CD4-positive, alpha-beta T cell (primary cell): ENCODE results near the gene TOM1L2. TPM values are rescaled to one million over a fixed set of nuclear protein-coding genes. Genes with fewer than 3 reads are reported as not detected.
A peak's percentile ranks its signal among the peaks of the same experiment; 100 is the strongest.

Experiments used
- ATAC-seq: fragments of 200-7000 bp; cut with Tn5 transposase; one replicate; pipeline ENCODE4 v1.10.0; 2022; ENCODE audit warnings: mild to moderate bottlenecking; ENCODE audit not compliant: poor library complexity
- CTCF ChIA-PET: fragments of 350-600 bp; sonication (Branson Sonifier 250); formaldehyde crosslinking; loops from one replicate; lab custom pipeline; 2021; ENCODE audit warnings: antibody characterized with exemption, inconsistent platforms; lab: Charles Lee
- POLR2A ChIA-PET: fragments of 350-600 bp; sonication (Branson Sonifier 250); formaldehyde crosslinking; loops from one replicate; lab custom pipeline; 2021; ENCODE audit warnings: antibody characterized with exemption, inconsistent platforms; lab: Charles Lee
- DNase-seq, 14 experiments: peaks; one replicate each; pipeline ENCODE4 v3.0.0-alpha.2; 2013 to 2020; ENCODE audit warnings: mixed read lengths in 2 of 14
- H3K27ac ChIP-seq, 2 donors: one replicate each; pipeline versions ENCODE4 v1.5.1 to v1.7.0; 2013; ENCODE audit warnings: low read length in 2 of 2, low read depth in 1 of 2, mild to moderate bottlenecking in 1 of 2
- H3K27me3 ChIP-seq, 2 experiments: 1 replicate in 1 of 2; 2 replicates in 1 of 2; pipeline versions ENCODE4 v1.6.1 to v1.7.0; 2013; ENCODE audit warnings: low read length in 2 of 2, control low read depth in 1 of 2, mild to moderate bottlenecking in 1 of 2, moderate library complexity in 1 of 2; ENCODE audit not compliant: insufficient read depth in 2 of 2, control insufficient read depth in 1 of 2
- H3K36me3 ChIP-seq: one replicate; pipeline ENCODE4 v1.6.1; 2013; ENCODE audit warnings: low read length, control low read depth; ENCODE audit not compliant: insufficient read depth
- H3K4me1 ChIP-seq: one replicate; pipeline ENCODE4 v1.6.1; 2013; ENCODE audit warnings: low read length, control low read depth; ENCODE audit not compliant: insufficient read depth
- H3K4me3 ChIP-seq: one replicate; pipeline ENCODE4 v1.5.1; 2013; ENCODE audit warnings: mild to moderate bottlenecking, low read length, moderate library complexity
- H3K9me3 ChIP-seq, 2 experiments: 1 replicate in 1 of 2; 2 replicates in 1 of 2; pipeline versions ENCODE4 v1.6.1 to v1.7.0; 2013; ENCODE audit warnings: low read length in 2 of 2, mild to moderate bottlenecking in 2 of 2, control low read depth in 1 of 2, moderate library complexity in 1 of 2; ENCODE audit not compliant: control insufficient read depth in 1 of 2, insufficient read depth in 1 of 2
- H3K27ac Mint-ChIP-seq: one replicate; pipeline ENCODE4 v1.8.0; 2020; ENCODE audit warnings: mixed read lengths
- H3K27me3 Mint-ChIP-seq: one replicate; pipeline ENCODE4 v1.8.0; 2021; ENCODE audit warnings: mixed read lengths
- H3K36me3 Mint-ChIP-seq: one replicate; pipeline ENCODE4 v1.8.0; 2021; ENCODE audit warnings: low read depth, mixed read lengths
- H3K4me1 Mint-ChIP-seq: one replicate; pipeline ENCODE4 v1.8.0; 2021; ENCODE audit warnings: low read depth, mixed read lengths
- H3K4me3 Mint-ChIP-seq: one replicate; pipeline ENCODE4 v1.8.0; 2020; ENCODE audit warnings: mild to moderate bottlenecking, mixed read lengths
- H3K9me3 Mint-ChIP-seq: one replicate; pipeline ENCODE4 v1.8.0; 2020; ENCODE audit warnings: mixed read lengths
- CTCF ChIP-seq: fragments of 200-600 bp; IDR thresholded peaks from one replicate; pipeline ENCODE4 v1.8.0; 2022; ENCODE audit warnings: antibody characterized with exemption, mild to moderate bottlenecking
- intact Hi-C, 2 experiments: fragments of 100-400 bp; cut with DNase I in 1 of 2; cut with micrococcal nuclease in 1 of 2; formaldehyde crosslinking; loops; one replicate each; pipeline versions ENCODE4 v1.15.1 to v1.9.0; 2023 to 2025; cut with DNase I, micrococcal nuclease
- total RNA-seq, 174 experiments: library from RNA in 2 of 174; stranded (reverse) in 2 of 174; gene quantifications; one replicate each; pipeline ENCODE4 v1.2.3 and lab custom pipeline; 2021 to 2026

The TOM1L2 gene
- total RNA-seq, 2 experiments from 2014 or later, result 28.5 to 30.5 TPM

- Mint-ChIP-seq H3K36me3 (peaks cover 4% of the 10 kb centered on the region), H3K9me3 (no peaks in the 10 kb centered on the region), H3K4me1 (peaks cover 20% of the 10 kb centered on the region), H3K27ac (no peak overlapping the region), H3K27me3 (no peaks in the 10 kb centered on the region), H3K4me3 (no peak overlapping the region)
- no peaks in the 10 kb centered on the region for H3K27me3 ChIP-seq
- no peaks in the 10 kb centered on the region for H3K9me3 ChIP-seq
- CTCF ChIA-PET, result no interaction called here
- peaks cover 9% of the 10 kb centered on the region for H3K36me3 ChIP-seq
- DNase-seq (no peak), ATAC-seq (no peak)
- no peak for TF ChIP-seq CTCF
- no peak overlapping the region for H3K27ac ChIP-seq
- peaks cover 24% of the 10 kb centered on the region for H3K4me1 ChIP-seq
- POLR2A ChIA-PET, result no interaction called here
- no peak overlapping the region for H3K4me3 ChIP-seq
- intact Hi-C loops, result no loop called here
Observed at GRCh38 chr17:17856386-17856785, 115.8 kb downstream of the TOM1L2 start.

GRCh38 chr17:17855976-17856375 is 116.2 kb downstream of the TOM1L2 start:
- ATAC-seq (no peak), DNase-seq (no peak)
- no peaks in the 10 kb centered on the region for H3K9me3 Mint-ChIP-seq
- Histone ChIP-seq H3K27ac (no peak overlapping the region), H3K4me1 (peaks cover 28% of the 10 kb centered on the region), H3K36me3 (peaks cover 7% of the 10 kb centered on the region), H3K9me3 (no peaks in the 10 kb centered on the region), H3K4me3 (no peak overlapping the region), H3K27me3 (no peaks in the 10 kb centered on the region)
- H3K36me3 Mint-ChIP-seq, result peaks cover 4% of the 10 kb centered on the region
- H3K4me1 Mint-ChIP-seq, result peaks cover 22% of the 10 kb centered on the region
- POLR2A ChIA-PET, result no interaction called here
- no peak for TF ChIP-seq CTCF
- CTCF ChIA-PET, result no interaction called here
- H3K27me3 Mint-ChIP-seq, result no peaks in the 10 kb centered on the region
- H3K4me3 Mint-ChIP-seq, result no peak overlapping the region
- no peak overlapping the region for H3K27ac Mint-ChIP-seq
- intact Hi-C loops, result no loop called here

- H3K4me3 Mint-ChIP-seq, result no peak overlapping the region
- intact Hi-C loops, result no loop called here
- H3K9me3 ChIP-seq, result no peaks in the 10 kb centered on the region
- no peaks in the 10 kb centered on the region for H3K27me3 Mint-ChIP-seq
- ATAC-seq (no peak), DNase-seq (no peak)
- no peaks in the 10 kb centered on the region for H3K27me3 ChIP-seq
- H3K9me3 Mint-ChIP-seq, result no peaks in the 10 kb centered on the region
- no peak for TF ChIP-seq CTCF
- ChIA-PET POLR2A (no interaction called here), CTCF (no interaction called here)
- H3K36me3 Mint-ChIP-seq, result peaks cover 4% of the 10 kb centered on the region
- peaks cover 34% of the 10 kb centered on the region for H3K4me1 Mint-ChIP-seq
- no peaks in the 10 kb centered on the region for H3K36me3 ChIP-seq
- H3K4me3 ChIP-seq, result no peak overlapping the region
- peaks cover 37% of the 10 kb centered on the region for H3K4me1 ChIP-seq
- no peak overlapping the region for H3K27ac ChIP-seq
- H3K27ac Mint-ChIP-seq, result peak overlapping the region; percentile 46
Observed at GRCh38 chr17:17853811-17854447, 118.3 kb downstream of the TOM1L2 start.
